ENCODE results near the gene OLIG1. TPM values are rescaled to one million over a fixed set of nuclear protein-coding genes. Genes with fewer than 3 reads are reported as not detected.

Gene OLIG1
- polyA plus RNA-seq, 3 donors = 20.0 to 51.0 (median 40.7) TPM

DNA sequence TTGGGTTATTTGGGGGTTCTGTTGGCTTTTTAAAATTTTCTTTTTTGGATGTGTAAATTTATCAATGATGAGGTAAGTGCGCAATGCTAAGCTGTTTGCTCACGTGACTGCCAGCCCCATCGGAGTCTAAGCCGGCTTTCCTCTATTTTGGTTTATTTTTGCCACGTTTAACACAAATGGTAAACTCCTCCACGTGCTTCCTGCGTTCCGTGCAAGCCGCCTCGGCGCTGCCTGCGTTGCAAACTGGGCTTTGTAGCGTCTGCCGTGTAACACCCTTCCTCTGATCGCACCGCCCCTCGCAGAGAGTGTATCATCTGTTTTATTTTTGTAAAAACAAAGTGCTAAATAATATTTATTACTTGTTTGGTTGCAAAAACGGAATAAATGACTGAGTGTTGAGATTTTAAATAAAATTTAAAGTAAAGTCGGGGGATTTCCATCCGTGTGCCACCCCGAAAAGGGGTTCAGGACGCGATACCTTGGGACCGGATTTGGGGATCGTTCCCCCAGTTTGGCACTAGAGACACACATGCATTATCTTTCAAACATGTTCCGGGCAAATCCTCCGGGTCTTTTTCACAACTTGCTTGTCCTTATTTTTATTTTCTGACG lies 41.1 kb upstream of the OLIG1 start:
- TF ChIP-seq, protein P1, sequence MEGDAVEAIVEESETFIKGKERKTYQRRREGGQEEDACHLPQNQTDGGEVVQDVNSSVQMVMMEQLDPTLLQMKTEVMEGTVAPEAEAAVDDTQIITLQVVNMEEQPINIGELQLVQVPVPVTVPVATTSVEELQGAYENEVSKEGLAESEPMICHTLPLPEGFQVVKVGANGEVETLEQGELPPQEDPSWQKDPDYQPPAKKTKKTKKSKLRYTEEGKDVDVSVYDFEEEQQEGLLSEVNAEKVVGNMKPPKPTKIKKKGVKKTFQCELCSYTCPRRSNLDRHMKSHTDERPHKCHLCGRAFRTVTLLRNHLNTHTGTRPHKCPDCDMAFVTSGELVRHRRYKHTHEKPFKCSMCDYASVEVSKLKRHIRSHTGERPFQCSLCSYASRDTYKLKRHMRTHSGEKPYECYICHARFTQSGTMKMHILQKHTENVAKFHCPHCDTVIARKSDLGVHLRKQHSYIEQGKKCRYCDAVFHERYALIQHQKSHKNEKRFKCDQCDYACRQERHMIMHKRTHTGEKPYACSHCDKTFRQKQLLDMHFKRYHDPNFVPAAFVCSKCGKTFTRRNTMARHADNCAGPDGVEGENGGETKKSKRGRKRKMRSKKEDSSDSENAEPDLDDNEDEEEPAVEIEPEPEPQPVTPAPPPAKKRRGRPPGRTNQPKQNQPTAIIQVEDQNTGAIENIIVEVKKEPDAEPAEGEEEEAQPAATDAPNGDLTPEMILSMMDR (IDR thresholded peaks at IDR 0.05) = no peak
- Mint-ChIP-seq H3K27me3 (ENCODE audit: low read depth in 3 of 3) (peaks cover 72 to 99% (median 94%) of the 10 kb centered on the region in 3 donors), H3K4me1 (peaks cover 62% of the 10 kb centered on the region), H3K36me3 (peaks cover 37% of the 10 kb centered on the region in 2 donors), H3K27ac (peak overlapping the region in 1 of 7 donors; percentile 50), H3K4me3 (peak overlapping the region; percentile 60 to 94), H3K9me3 (peaks cover 0 to 45% (median 32%) of the 10 kb centered on the region in 7 donors)
- Histone ChIP-seq H3K36me3 (replicated peaks in 1 of 2; ENCODE audit: control insufficient read depth in 1 of 2, insufficient read depth in 2 of 2, low read length in 2 of 2) (no peaks in the 10 kb centered on the region), H3K27me3 (ENCODE audit: control insufficient read depth in 2 of 2, insufficient read depth in 2 of 2, low read length in 2 of 2) (peaks cover 45 to 95% of the 10 kb centered on the region in 2 donors), H3K27ac (ENCODE audit: low read depth in 1 of 2, low read length in 2 of 2) (no peak overlapping the region), H3K79me2 (ENCODE audit: insufficient read depth, low read length) (no peaks in the 10 kb centered on the region), H4K20me1 (ENCODE audit: insufficient read depth, low read length) (peaks cover 16% of the 10 kb centered on the region), H3K9ac (ENCODE audit: insufficient read depth, low read length, poor library complexity, severe bottlenecking) (no peak overlapping the region), H3K4me2 (replicated peaks; ENCODE audit: extremely low read depth, low read length, poor library complexity, severe bottlenecking) (peak overlapping the region; percentile 66), H2AFZ (ENCODE audit: insufficient read depth, low read depth, low read length, poor library complexity, severe bottlenecking) (peak overlapping the region; percentile 18), H3K9me3 (replicated peaks in 1 of 2; ENCODE audit: control insufficient read depth in 1 of 2, insufficient read depth in 1 of 2, low read length in 2 of 2) (peaks cover 0 to 12% of the 10 kb centered on the region in 2 donors), H3K4me1 (ENCODE audit: control insufficient read depth in 1 of 2, insufficient read depth in 2 of 2, low read length in 2 of 2) (peaks cover 59% of the 10 kb centered on the region in 2 donors), H3K4me3 (replicated peaks in 1 of 3; ENCODE audit: low read depth in 2 of 3, low read length in 3 of 3) (peak overlapping the region in 2 of 3 experiments; percentile 2 to 69)
- DNase-seq = peak; percentile 64 to 69 (median 65)
- intact Hi-C loops (cut with micrococcal nuclease) = loop anchor here (5.0 to 10.0 kb wide), 2 partner anchors 43 to 166 kb away; partner anchors contain the start of gene OLIG1 (in 2 of the 2)
- 2% methylated on average over 20 of the region's 28 CpGs for WGBS (ENCODE audit: insufficient coverage)

DNA sequence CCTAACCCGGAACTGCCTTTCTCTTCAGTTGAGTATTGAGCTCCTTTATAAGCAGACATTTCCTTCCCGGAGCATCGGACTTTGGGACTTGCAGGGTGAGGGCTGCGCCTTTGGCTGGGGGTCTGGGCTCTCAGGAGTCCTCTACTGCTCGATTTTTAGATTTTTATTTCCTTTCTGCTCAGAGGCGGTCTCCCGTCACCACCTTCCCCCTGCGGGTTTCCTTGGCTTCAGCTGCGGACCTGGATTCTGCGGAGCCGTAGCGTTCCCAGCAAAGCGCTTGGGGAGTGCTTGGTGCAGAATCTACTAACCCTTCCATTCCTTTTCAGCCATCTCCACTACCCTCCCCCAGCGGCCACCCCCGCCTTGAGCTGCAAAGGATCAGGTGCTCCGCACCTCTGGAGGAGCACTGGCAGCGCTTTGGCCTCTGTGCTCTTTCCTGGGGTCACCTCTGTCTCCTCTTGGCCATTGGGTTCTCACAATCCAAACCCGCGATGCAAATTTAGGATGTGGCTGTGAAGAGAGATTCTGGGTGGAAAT lies 40.5 kb upstream of the OLIG1 start:
- Mint-ChIP-seq H3K36me3 (peaks cover 36 to 37% of the 10 kb centered on the region in 2 donors), H3K4me1 (peaks cover 59% of the 10 kb centered on the region), H3K9me3 (peaks cover 0 to 39% (median 26%) of the 10 kb centered on the region in 7 donors), H3K27ac (peak overlapping the region in 2 of 7 donors; percentile 15 to 50), H3K4me3 (peak overlapping the region; percentile 60 to 94), H3K27me3 (ENCODE audit: low read depth in 3 of 3) (peaks cover 66 to 99% (median 94%) of the 10 kb centered on the region in 3 donors)
- no peaks in the 10 kb centered on the region for H3K79me2 ChIP-seq (ENCODE audit: insufficient read depth, low read length)
- H3K27ac ChIP-seq (ENCODE audit: low read depth in 1 of 2, low read length in 2 of 2) = no peak overlapping the region
- peaks cover 0 to 10% of the 10 kb centered on the region in 2 donors for H3K9me3 ChIP-seq (replicated peaks in 1 of 2; ENCODE audit: control insufficient read depth in 1 of 2, insufficient read depth in 1 of 2, low read length in 2 of 2)
- peaks cover 14% of the 10 kb centered on the region for H4K20me1 ChIP-seq (ENCODE audit: insufficient read depth, low read length)
- H3K9ac ChIP-seq (ENCODE audit: insufficient read depth, low read length, poor library complexity, severe bottlenecking) = no peak overlapping the region
- no peaks in the 10 kb centered on the region for H3K36me3 ChIP-seq (replicated peaks in 1 of 2; ENCODE audit: control insufficient read depth in 1 of 2, insufficient read depth in 2 of 2, low read length in 2 of 2)
- TF ChIP-seq, protein P1 (IDR thresholded peaks at IDR 0.05) = no peak
- intact Hi-C loops (cut with micrococcal nuclease) = loop anchor here (5.0 to 10.0 kb wide), 2 partner anchors 43 to 165 kb away; partner anchors contain the start of gene OLIG1 (in 2 of the 2)
- peaks cover 53 to 54% of the 10 kb centered on the region in 2 donors for H3K4me1 ChIP-seq (ENCODE audit: control insufficient read depth in 1 of 2, insufficient read depth in 2 of 2, low read length in 2 of 2)
- H3K27me3 ChIP-seq (ENCODE audit: control insufficient read depth in 2 of 2, insufficient read depth in 2 of 2, low read length in 2 of 2) = peaks cover 40 to 95% of the 10 kb centered on the region in 2 donors
- H3K4me2 ChIP-seq (replicated peaks; ENCODE audit: extremely low read depth, low read length, poor library complexity, severe bottlenecking) = peak overlapping the region; percentile 66
- DNase-seq = no peak
- WGBS (ENCODE audit: insufficient coverage) = 35% methylated on average over 15 of the region's 19 CpGs
- peak overlapping the region; percentile 18 for H2AFZ ChIP-seq (ENCODE audit: insufficient read depth, low read depth, low read length, poor library complexity, severe bottlenecking)
- peak overlapping the region in 2 of 3 experiments; percentile 2 to 69 for H3K4me3 ChIP-seq (replicated peaks in 1 of 3; ENCODE audit: low read depth in 2 of 3, low read length in 3 of 3)
